OCI-LY1 (cell line): ENCODE measurements around the gene PRLH.

Experiments used
- CTCF ChIP-seq: fragments of 200-600 bp; sonication (generic), shearing (Covaris generic); IDR thresholded peaks from 2 replicates; pipeline ENCODE4 v1.5.1; 2017; ENCODE audit warnings: mild to moderate bottlenecking, antibody characterized with exemption, low read length, moderate library complexity, mixed read lengths
- EZH2 ChIP-seq: fragments of 200-600 bp; sonication (generic), shearing (Covaris generic); IDR thresholded peaks from 2 replicates; pipeline ENCODE4 v1.8.0; 2017; ENCODE audit warnings: borderline replicate concordance, mixed run types, mild to moderate bottlenecking, antibody characterized with exemption, low read length, moderate library complexity, mixed read lengths

- no peak for TF ChIP-seq CTCF
- TF ChIP-seq EZH2, result no peak
Observed at GRCh38 chr2:237540223-237540775, 26.1 kb upstream of the PRLH start.
